COLO668 (cell line): ENCODE results near the gene SLC19A1.

Source experiments
- DNase-seq: peaks from one replicate; lab custom pipeline; 2025; ENCODE audit not compliant: unreplicated experiment; lab: John Stamatoyannopoulos, UW

SLC19A1 gene

GRCh38 chr21:45542242-45542666, at the start of gene SLC19A1:
SLC19A1 (minus strand) TSS chr21:45542440; CDS start chr21:45537959, 4,481 bp downstream.
- DNase-seq = peak; percentile 84

GRCh38 chr21:45591619-45592207, 49.5 kb upstream of the SLC19A1 start:
- no peak for DNase-seq

- no peak for DNase-seq
Observed at GRCh38 chr21:45590726-45591618, 48.7 kb upstream of the SLC19A1 start.

- no peak for DNase-seq
Observed at GRCh38 chr21:45590246-45590725, 48.0 kb upstream of the SLC19A1 start.

GRCh38 chr21:45589686-45590245, 47.5 kb upstream of the SLC19A1 start:
- DNase-seq = no peak

GRCh38 chr21:45588871-45589491, 46.7 kb upstream of the SLC19A1 start:
- no peak for DNase-seq

- DNase-seq = no peak
Observed at GRCh38 chr21:45588086-45588825, 46.0 kb upstream of the SLC19A1 start.

GRCh38 chr21:45586289-45586858, 44.1 kb upstream of the SLC19A1 start:
- no peak for DNase-seq

- DNase-seq = no peak
Observed at GRCh38 chr21:45584786-45585185, 42.5 kb upstream of the SLC19A1 start.

GRCh38 chr21:45583831-45584509, 41.7 kb upstream of the SLC19A1 start:
- DNase-seq = no peak

GRCh38 chr21:45582128-45582527, 39.9 kb upstream of the SLC19A1 start:
- DNase-seq = no peak

GRCh38 chr21:45581322-45581712, 39.1 kb upstream of the SLC19A1 start:
- no peak for DNase-seq

- DNase-seq = peak; percentile 74
Observed at GRCh38 chr21:45580576-45581321, 38.5 kb upstream of the SLC19A1 start.

GRCh38 chr21:45580181-45580575, 37.9 kb upstream of the SLC19A1 start:
- DNase-seq = no peak

GRCh38 chr21:45579383-45580180, 37.3 kb upstream of the SLC19A1 start:
- DNase-seq = no peak

- no peak for DNase-seq
Observed at GRCh38 chr21:45578811-45579381, 36.7 kb upstream of the SLC19A1 start.

GRCh38 chr21:45578176-45578801, 36.0 kb upstream of the SLC19A1 start:
- DNase-seq = peak; percentile 95

GRCh38 chr21:45577801-45578175, 35.5 kb upstream of the SLC19A1 start:
- DNase-seq = no peak
